A549 (cell line): ENCODE data around the gene AGAP5.
"Not testable (repeated sequence)": the region's sequence is repeated elsewhere in the genome, so short reads cannot be mapped to it uniquely, and the experiment has no call there.

Experiments
- BHLHE40 ChIP-seq: IDR thresholded peaks from 2 replicates; pipeline ENCODE4 v1.6.1; 2012; ENCODE audit warnings: low read depth, low read length, inconsistent platforms
- CEBPB ChIP-seq, 2 experiments: fragments of >200 bp in 1 of 2; sonication (Bioruptor Twin) in 1 of 2; formaldehyde crosslinking in 1 of 2; IDR thresholded peaks; 2 replicates each; pipeline ENCODE4 v1.6.1; 2012 to 2016
- CTCF ChIP-seq: fragments of >200 bp; sonication (Bioruptor Twin); formaldehyde crosslinking; IDR thresholded peaks from 3 replicates; pipeline ENCODE4 v1.5.1; 2016
- ELK1 ChIP-seq: fragments of 150-350 bp; IDR thresholded peaks from 2 replicates; pipeline ENCODE4 v1.6.1; 2014; ENCODE audit warnings: low read depth, mild to moderate bottlenecking, low read length
- JUNB ChIP-seq: fragments of >200 bp; sonication (Bioruptor Twin); formaldehyde crosslinking; IDR thresholded peaks from 2 replicates; pipeline ENCODE4 v1.6.1; 2016
- KDM1A ChIP-seq: fragments of 200-600 bp; sonication (generic); IDR thresholded peaks from 2 replicates; pipeline ENCODE4 v1.6.1; 2016; ENCODE audit warnings: low read depth, mild to moderate bottlenecking
- MAX ChIP-seq: IDR thresholded peaks from 2 replicates; pipeline ENCODE4 v1.6.1; 2012
- MYC ChIP-seq: IDR thresholded peaks from 2 replicates; pipeline ENCODE4 v1.6.1; 2012; ENCODE audit warnings: mild to moderate bottlenecking, inconsistent platforms, low read length, improper control_type of control experiment, borderline replicate concordance
- NFE2L2 ChIP-seq: fragments of 150-350 bp; conservative IDR thresholded peaks from 2 replicates; pipeline ENCODE4 v1.6.1; 2014; ENCODE audit warnings: low read length
- PBX3 ChIP-seq: IDR thresholded peaks from 2 replicates; pipeline ENCODE4 v1.6.1; 2012
- POLR2A ChIP-seq: IDR thresholded peaks from 2 replicates; pipeline ENCODE4 v1.6.1; 2012; ENCODE audit warnings: mild to moderate bottlenecking, low read length
- RCOR1 ChIP-seq: fragments of 150-350 bp; IDR thresholded peaks from 2 replicates; pipeline ENCODE4 v1.6.1; 2014; ENCODE audit warnings: antibody characterized with exemption, low read length, low read depth
- ZFP36 ChIP-seq: fragments of 450-650 bp; IDR thresholded peaks from 2 replicates; pipeline ENCODE4 v1.6.1; 2014; ENCODE audit warnings: borderline replicate concordance; ENCODE audit not compliant: partially characterized antibody

GRCh38 chr10:73703924-73704323 is 6.0 kb upstream of the AGAP5 start:
- TF ChIP-seq CTCF; MAX; JUNB; RCOR1; MYC; NFE2L2; ZFP36; ELK1; PBX3; CEBPB (IDR thresholded peaks at IDR 0.05); BHLHE40; KDM1A; POLR2A: not testable (repeated sequence)
